ENCODE data around the gene SIGLEC12.

SIGLEC12 gene

GRCh38 chr19:51507192-51507591 lies 5.6 kb upstream of the SIGLEC12 start:
- Histone ChIP-seq H4K91ac (ENCODE audit: low read length) (no peak overlapping the region), H3K9me3 (ENCODE audit: control insufficient read depth, low read length) (no peaks in the 10 kb centered on the region), H3K27me3 (ENCODE audit: control insufficient read depth in 1 of 2, insufficient read depth in 1 of 2, low read length in 2 of 2) (peaks cover 0 to 23% of the 10 kb centered on the region in 2 experiments), H2BK5ac (ENCODE audit: low read depth, low read length, poor library complexity, severe bottlenecking) (no peak overlapping the region), H3K18ac (ENCODE audit: low read depth in 1 of 2, low read length in 2 of 2) (no peak overlapping the region), H3K36me3 (ENCODE audit: control insufficient read depth in 1 of 2, insufficient read depth in 2 of 2, low read depth in 1 of 2, low read length in 2 of 2) (no peaks in the 10 kb centered on the region), H2AFZ (ENCODE audit: low read depth, low read length) (no peak overlapping the region), H3K4me3 (ENCODE audit: insufficient read depth in 1 of 2, low read depth in 1 of 2, low read length in 2 of 2) (no peak overlapping the region), H3K4me1 (ENCODE audit: control insufficient read depth, insufficient read depth, low read depth, low read length) (no peaks in the 10 kb centered on the region), H3K14ac (ENCODE audit: low read length in 2 of 2) (no peak overlapping the region), H2BK12ac (ENCODE audit: low read length in 2 of 2) (no peak overlapping the region), H3K4ac (ENCODE audit: low read depth in 1 of 2, low read length in 2 of 2) (no peak overlapping the region), H3K4me2 (ENCODE audit: low read length, poor library complexity, severe bottlenecking) (no peak overlapping the region), H2AK5ac (ENCODE audit: low read length, severe bottlenecking) (no peak overlapping the region), H2BK120ac (ENCODE audit: low read depth, low read length) (no peak overlapping the region), H4K8ac (ENCODE audit: low read length) (no peak overlapping the region), H2BK15ac (ENCODE audit: low read depth, poor library complexity, severe bottlenecking) (no peak overlapping the region), H3K23ac (ENCODE audit: low read length in 2 of 2) (no peak overlapping the region), H3K79me1 (replicated peaks; ENCODE audit: low read length, poor library complexity, severe bottlenecking) (no peaks in the 10 kb centered on the region), H3K27ac (ENCODE audit: low read length, poor library complexity, severe bottlenecking) (no peak overlapping the region), H3K9ac (ENCODE audit: low read length) (no peak overlapping the region)
- WGBS: 31% methylated on average over 3 of the region's 3 CpGs
- no peak for DNase-seq

DNA sequence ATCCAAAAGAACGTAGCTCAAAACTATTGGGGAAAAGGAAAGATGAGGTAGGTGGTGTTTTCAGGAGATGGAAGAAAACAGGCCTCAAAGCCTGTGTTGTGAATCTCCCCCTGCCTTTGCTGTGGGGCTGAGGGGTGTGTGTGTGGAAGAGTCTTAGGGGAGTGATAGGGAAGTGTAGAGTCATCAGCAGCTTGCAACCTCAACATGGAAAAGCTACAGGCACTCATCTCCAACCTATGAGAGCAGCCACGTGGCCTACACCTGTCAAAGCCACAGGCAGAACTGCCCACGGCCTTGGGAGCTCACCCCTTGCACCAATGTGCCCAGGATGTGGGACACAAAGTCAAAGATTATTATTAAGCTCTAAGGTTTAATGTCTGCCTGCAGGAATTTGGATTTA lies 4.3 kb upstream of the SIGLEC12 start:
- Histone ChIP-seq H2AFZ (ENCODE audit: low read depth, low read length) (no peak overlapping the region), H3K27me3 (ENCODE audit: control insufficient read depth in 1 of 2, insufficient read depth in 1 of 2, low read length in 2 of 2) (peaks cover 0 to 21% of the 10 kb centered on the region in 2 experiments), H2AK5ac (ENCODE audit: low read length, severe bottlenecking) (no peak overlapping the region), H2BK5ac (ENCODE audit: low read depth, low read length, poor library complexity, severe bottlenecking) (no peak overlapping the region), H3K9ac (ENCODE audit: low read length) (no peak overlapping the region), H2BK12ac (ENCODE audit: low read length in 2 of 2) (no peak overlapping the region), H3K79me1 (replicated peaks; ENCODE audit: low read length, poor library complexity, severe bottlenecking) (no peaks in the 10 kb centered on the region), H3K36me3 (ENCODE audit: control insufficient read depth in 1 of 2, insufficient read depth in 2 of 2, low read depth in 1 of 2, low read length in 2 of 2) (no peaks in the 10 kb centered on the region), H3K23ac (ENCODE audit: low read length in 2 of 2) (no peak overlapping the region), H2BK120ac (ENCODE audit: low read depth, low read length) (no peak overlapping the region), H3K4me2 (ENCODE audit: low read length, poor library complexity, severe bottlenecking) (no peak overlapping the region), H2BK15ac (ENCODE audit: low read depth, poor library complexity, severe bottlenecking) (no peak overlapping the region), H3K27ac (ENCODE audit: low read length, poor library complexity, severe bottlenecking) (no peak overlapping the region), H3K4ac (ENCODE audit: low read depth in 1 of 2, low read length in 2 of 2) (no peak overlapping the region), H3K9me3 (ENCODE audit: control insufficient read depth, low read length) (no peaks in the 10 kb centered on the region), H4K8ac (ENCODE audit: low read length) (no peak overlapping the region), H3K4me1 (ENCODE audit: control insufficient read depth, insufficient read depth, low read depth, low read length) (no peaks in the 10 kb centered on the region), H4K91ac (ENCODE audit: low read length) (no peak overlapping the region), H3K14ac (ENCODE audit: low read length in 2 of 2) (no peak overlapping the region), H3K18ac (ENCODE audit: low read depth in 1 of 2, low read length in 2 of 2) (no peak overlapping the region), H3K4me3 (ENCODE audit: insufficient read depth in 1 of 2, low read depth in 1 of 2, low read length in 2 of 2) (no peak overlapping the region)
- no peak for DNase-seq
- WGBS: 9% methylated on average over 3 of the region's 3 CpGs

DNA sequence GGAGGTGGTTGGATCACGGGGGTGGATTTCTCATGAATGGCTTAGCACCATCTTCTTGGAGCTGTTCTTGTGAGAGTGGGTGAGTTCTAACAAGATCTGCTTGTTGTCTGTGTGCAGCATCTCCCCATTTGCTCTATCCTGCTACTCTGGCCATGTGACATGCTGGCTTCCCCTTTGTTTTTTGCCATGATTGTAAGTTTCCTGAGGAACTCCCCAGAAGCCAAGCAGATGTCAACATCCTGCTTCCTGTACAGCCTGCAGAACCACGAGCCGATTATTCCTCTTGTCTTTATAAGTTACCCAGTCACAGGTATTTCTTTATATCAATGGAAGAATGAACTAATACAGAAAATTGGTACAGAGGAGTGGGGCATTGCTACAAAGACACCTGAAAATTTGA lies 2.3 kb upstream of the SIGLEC12 start:
- WGBS: 38% methylated on average over 1 of the region's 3 CpGs
- no peak overlapping the region for H3K27ac ChIP-seq (ENCODE audit: low read length, poor library complexity, severe bottlenecking)

GRCh38 chr19:51503286-51503817 lies 1.8 kb upstream of the SIGLEC12 start:
- Histone ChIP-seq H3K79me1 (replicated peaks; ENCODE audit: low read length, poor library complexity, severe bottlenecking) (no peaks in the 10 kb centered on the region), H2BK15ac (ENCODE audit: low read depth, poor library complexity, severe bottlenecking) (no peak overlapping the region), H2BK12ac (ENCODE audit: low read length in 2 of 2) (no peak overlapping the region), H3K9ac (ENCODE audit: low read length) (no peak overlapping the region), H3K4me3 (ENCODE audit: insufficient read depth in 1 of 2, low read depth in 1 of 2, low read length in 2 of 2) (no peak overlapping the region), H3K9me3 (ENCODE audit: control insufficient read depth, low read length) (no peaks in the 10 kb centered on the region), H3K4ac (ENCODE audit: low read depth in 1 of 2, low read length in 2 of 2) (no peak overlapping the region), H3K18ac (ENCODE audit: low read depth in 1 of 2, low read length in 2 of 2) (no peak overlapping the region), H4K8ac (ENCODE audit: low read length) (no peak overlapping the region), H2AK5ac (ENCODE audit: low read length, severe bottlenecking) (no peak overlapping the region), H3K23ac (ENCODE audit: low read length in 2 of 2) (no peak overlapping the region), H2BK5ac (ENCODE audit: low read depth, low read length, poor library complexity, severe bottlenecking) (no peak overlapping the region), H3K4me2 (ENCODE audit: low read length, poor library complexity, severe bottlenecking) (no peak overlapping the region), H3K36me3 (ENCODE audit: control insufficient read depth in 1 of 2, insufficient read depth in 2 of 2, low read depth in 1 of 2, low read length in 2 of 2) (no peaks in the 10 kb centered on the region), H3K4me1 (ENCODE audit: control insufficient read depth, insufficient read depth, low read depth, low read length) (no peaks in the 10 kb centered on the region), H2AFZ (ENCODE audit: low read depth, low read length) (no peak overlapping the region), H3K27ac (ENCODE audit: low read length, poor library complexity, severe bottlenecking) (no peak overlapping the region), H2BK120ac (ENCODE audit: low read depth, low read length) (no peak overlapping the region), H3K27me3 (ENCODE audit: control insufficient read depth in 1 of 2, insufficient read depth in 1 of 2, low read length in 2 of 2) (peaks cover 0 to 9% of the 10 kb centered on the region in 2 experiments), H4K91ac (ENCODE audit: low read length) (no peak overlapping the region), H3K14ac (ENCODE audit: low read length in 2 of 2) (no peak overlapping the region)
- DNase-seq: no peak
- WGBS: 74% methylated on average over 5 of the region's 5 CpGs

More for the DNA sequence above, 2.3 kb upstream of the SIGLEC12 start:
- Histone ChIP-seq H2BK12ac (ENCODE audit: low read length in 2 of 2) (no peak overlapping the region), H3K9ac (ENCODE audit: low read length) (no peak overlapping the region), H2BK120ac (ENCODE audit: low read depth, low read length) (no peak overlapping the region), H3K4ac (ENCODE audit: low read depth in 1 of 2, low read length in 2 of 2) (no peak overlapping the region), H3K4me3 (ENCODE audit: insufficient read depth in 1 of 2, low read depth in 1 of 2, low read length in 2 of 2) (no peak overlapping the region), H3K14ac (ENCODE audit: low read length in 2 of 2) (no peak overlapping the region), H2BK5ac (ENCODE audit: low read depth, low read length, poor library complexity, severe bottlenecking) (no peak overlapping the region), H2AK5ac (ENCODE audit: low read length, severe bottlenecking) (no peak overlapping the region), H2BK15ac (ENCODE audit: low read depth, poor library complexity, severe bottlenecking) (no peak overlapping the region), H3K4me2 (ENCODE audit: low read length, poor library complexity, severe bottlenecking) (no peak overlapping the region), H3K4me1 (ENCODE audit: control insufficient read depth, insufficient read depth, low read depth, low read length) (no peaks in the 10 kb centered on the region), H3K18ac (ENCODE audit: low read depth in 1 of 2, low read length in 2 of 2) (no peak overlapping the region), H3K79me1 (replicated peaks; ENCODE audit: low read length, poor library complexity, severe bottlenecking) (no peaks in the 10 kb centered on the region), H2AFZ (ENCODE audit: low read depth, low read length) (no peak overlapping the region), H3K27me3 (ENCODE audit: control insufficient read depth in 1 of 2, insufficient read depth in 1 of 2, low read length in 2 of 2) (peaks cover 0 to 9% of the 10 kb centered on the region in 2 experiments), H4K91ac (ENCODE audit: low read length) (no peak overlapping the region), H3K36me3 (ENCODE audit: control insufficient read depth in 1 of 2, insufficient read depth in 2 of 2, low read depth in 1 of 2, low read length in 2 of 2) (no peaks in the 10 kb centered on the region), H4K8ac (ENCODE audit: low read length) (no peak overlapping the region), H3K9me3 (ENCODE audit: control insufficient read depth, low read length) (no peaks in the 10 kb centered on the region), H3K23ac (ENCODE audit: low read length in 2 of 2) (no peak overlapping the region)
- no peak for DNase-seq

All from mesenchymal stem cell (in vitro differentiated cells and primary cell).